Stimulated activated CD8-positive, alpha-beta memory T cell treated with anti-CD3 and anti-CD28 coated beads, Interleukin-4, amount 100 ng/mL, for 1 hour (primary cell): Measurements from ENCODE around the gene SENP6.
"Not testable (repeated sequence)": the region's sequence is repeated elsewhere in the genome, so short reads cannot be mapped to it uniquely, and the experiment has no call there.

Experiments
- DNase-seq, 2 donors: peaks; one replicate each; pipeline ENCODE4 v3.0.0-alpha.2; 2020; ENCODE audit warnings: low read depth in 2 of 2, low spot score in 1 of 2

Gene SENP6

GRCh38 chr6:75643173-75643572 is 41.5 kb downstream of the SENP6 start:
- DNase-seq, result no peak

GRCh38 chr6:75656479-75656878 is 54.8 kb downstream of the SENP6 start:
- no peak for DNase-seq

GRCh38 chr6:75657327-75657726 is 55.6 kb downstream of the SENP6 start:
- no peak for DNase-seq

- DNase-seq, result no peak
Observed at GRCh38 chr6:75666592-75666991, 64.9 kb downstream of the SENP6 start.

- no peak for DNase-seq
Observed at GRCh38 chr6:75673884-75674283, 72.2 kb downstream of the SENP6 start.

DNA sequence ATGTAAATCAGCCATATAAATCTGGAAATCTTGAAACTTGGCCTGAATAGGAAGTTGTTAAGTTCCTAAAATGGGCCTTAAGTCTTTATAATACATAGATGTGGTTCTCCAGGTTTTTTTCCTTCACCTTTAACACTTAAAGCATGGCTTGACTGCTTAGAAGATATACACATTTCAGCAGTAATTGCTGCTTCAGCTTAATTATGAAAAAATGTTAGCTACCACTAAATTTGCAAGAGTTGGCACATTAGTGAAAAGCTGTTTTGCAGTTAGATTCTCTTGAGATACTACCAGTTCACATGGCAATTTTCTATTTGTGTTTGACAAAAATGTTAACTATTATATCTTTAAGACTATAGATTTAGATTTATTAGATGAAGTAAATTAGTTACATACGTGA is 74.7 kb downstream of the SENP6 start:
- DNase-seq, result no peak

DNA sequence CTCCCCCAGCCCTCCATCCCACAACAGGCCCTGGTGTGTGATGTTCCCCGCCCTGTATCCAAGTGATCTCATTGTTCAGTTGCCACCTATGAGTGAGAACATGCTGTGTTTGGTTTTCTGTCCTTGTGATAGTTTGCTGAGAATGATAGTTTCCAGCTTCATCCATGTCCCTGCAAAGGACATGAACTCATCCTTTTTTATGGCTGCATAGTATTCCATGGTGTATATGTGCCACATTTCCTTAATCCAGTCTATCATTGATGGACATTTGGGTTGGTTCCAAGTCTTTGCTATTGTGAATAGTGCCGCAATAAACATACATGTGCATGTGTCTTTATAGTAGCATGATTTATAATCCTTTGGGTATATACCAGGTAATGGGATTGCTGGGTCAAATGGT is 80.9 kb downstream of the SENP6 start:
- not testable (repeated sequence) for DNase-seq

DNA sequence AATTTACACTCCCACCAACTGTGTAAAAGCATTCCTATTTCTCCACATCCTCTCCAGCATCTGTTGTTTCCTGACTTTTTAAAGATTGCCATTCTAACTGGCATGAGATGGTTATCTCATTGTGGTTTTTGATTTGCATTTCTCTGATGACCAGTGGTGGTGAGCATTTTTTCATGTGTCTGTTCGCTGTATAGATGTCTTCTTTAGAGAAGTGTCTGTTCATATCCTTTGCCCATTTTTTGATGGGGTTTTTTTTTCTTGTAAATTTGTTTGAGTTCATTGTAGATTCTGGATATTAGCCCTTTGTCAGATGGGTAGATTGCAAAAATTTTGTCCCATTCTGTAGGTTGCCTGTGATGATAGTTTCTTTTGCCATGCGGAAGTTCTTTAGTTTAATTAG is 81.3 kb downstream of the SENP6 start:
- not testable (repeated sequence) for DNase-seq

- not testable (repeated sequence) for DNase-seq
Observed at GRCh38 chr6:75687535-75687934, 85.9 kb downstream of the SENP6 start.

GRCh38 chr6:75687937-75688336 is 86.3 kb downstream of the SENP6 start:
- not testable (repeated sequence) for DNase-seq

DNA sequence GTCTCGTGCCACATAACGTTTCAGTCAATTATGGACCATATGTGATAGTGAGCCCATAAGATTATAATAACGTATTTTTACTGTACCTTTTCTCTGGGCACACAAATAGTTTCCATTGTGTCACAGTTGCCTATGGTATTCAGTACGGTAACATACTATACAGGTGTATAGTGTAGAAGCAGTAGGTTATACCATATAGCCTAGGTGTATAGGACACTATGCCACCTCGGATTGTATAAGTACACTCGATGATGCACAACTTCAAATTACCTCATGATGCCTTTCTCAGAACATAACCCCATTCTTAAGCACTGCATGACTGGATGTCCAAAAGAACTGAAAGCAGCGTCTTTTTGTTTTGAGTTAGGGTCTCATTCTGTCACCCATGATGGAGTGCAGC is 87.9 kb downstream of the SENP6 start:
- no peak for DNase-seq

DNA sequence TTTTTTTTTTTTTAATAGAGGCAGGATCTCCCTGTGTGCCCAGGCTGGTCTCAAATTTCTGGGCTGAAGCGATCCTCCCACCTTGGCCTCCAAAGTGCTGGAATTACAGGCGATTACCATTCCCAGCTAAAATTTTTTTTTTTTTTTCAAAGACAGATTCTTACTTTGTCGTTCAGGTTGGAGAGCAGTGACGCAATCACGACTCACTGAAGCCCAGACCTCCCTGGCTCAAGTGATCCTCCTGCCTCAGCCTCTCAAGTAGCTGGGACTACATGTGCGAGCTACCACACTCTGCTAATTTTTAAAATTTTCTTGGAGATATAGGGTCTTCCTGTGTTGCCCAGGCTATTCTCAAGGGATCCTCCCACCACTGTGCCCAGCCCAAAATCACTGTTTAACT is 89.3 kb downstream of the SENP6 start:
- DNase-seq, result no peak

- no peak for DNase-seq
Observed at GRCh38 chr6:75693534-75693933, 91.9 kb downstream of the SENP6 start.

DNA sequence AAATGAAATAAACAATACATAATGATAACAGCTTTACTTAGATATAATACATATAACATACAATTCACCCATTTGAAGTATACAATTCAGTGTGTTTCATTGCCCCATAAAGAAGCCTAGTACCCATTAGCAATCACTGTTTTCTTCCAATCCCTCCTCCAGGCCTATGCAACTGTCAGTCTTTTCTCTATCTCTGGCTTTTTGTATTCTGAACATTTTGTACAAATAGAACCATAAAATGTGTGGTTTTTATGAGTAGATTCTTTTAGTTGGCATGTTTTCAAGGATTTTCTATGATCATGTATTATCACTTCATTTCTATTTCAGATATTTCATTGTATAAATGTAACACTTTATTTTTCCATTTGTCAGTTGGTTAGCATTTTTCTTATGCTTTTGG is 92.7 kb downstream of the SENP6 start:
- no peak for DNase-seq

- DNase-seq, result not testable (repeated sequence)
Observed at GRCh38 chr6:75708334-75708733, 106.7 kb downstream of the SENP6 start.

GRCh38 chr6:75711173-75711572 is 109.5 kb downstream of the SENP6 start:
- no peak for DNase-seq

GRCh38 chr6:75719133-75719532 is 117.5 kb downstream of the SENP6 start:
- no peak for DNase-seq

DNA sequence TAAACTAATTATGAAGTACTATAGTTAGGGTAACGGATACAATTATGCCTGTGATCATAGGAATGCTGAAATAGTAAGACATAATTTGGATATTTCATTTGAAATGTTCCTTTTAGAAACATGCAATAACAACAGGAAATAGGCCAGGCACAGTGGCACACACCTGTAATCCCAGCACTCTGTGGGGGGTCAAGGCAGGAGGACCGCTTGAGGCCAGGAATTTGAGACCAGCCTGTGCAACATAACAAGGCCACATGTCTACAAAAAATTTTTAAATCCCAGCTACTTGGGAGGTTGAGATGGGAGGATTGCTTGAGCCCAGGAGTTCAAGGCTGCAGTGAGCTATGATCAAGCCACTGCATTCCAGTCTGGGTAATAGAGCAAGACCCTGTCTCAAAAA is 121.7 kb downstream of the SENP6 start:
- DNase-seq, result no peak

DNA sequence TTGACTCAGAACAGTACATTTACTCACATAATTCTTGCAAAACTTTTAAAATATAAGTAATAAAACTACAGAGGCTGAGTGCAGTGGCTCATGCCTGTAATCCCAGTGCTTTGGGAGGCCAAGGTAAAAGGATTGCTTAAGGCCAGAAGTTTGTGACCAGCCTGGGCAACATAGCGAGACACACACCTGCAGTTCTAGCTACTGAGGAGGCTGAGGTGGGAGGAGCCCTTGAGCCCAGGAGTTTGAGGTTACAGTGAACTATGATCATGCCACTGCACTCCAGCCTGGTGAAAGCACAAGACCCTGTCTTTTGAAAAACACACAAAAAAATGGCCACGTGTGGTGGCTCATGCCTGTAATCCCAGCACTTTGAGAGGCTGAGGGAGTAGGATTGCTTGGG is 125.5 kb downstream of the SENP6 start:
- no peak for DNase-seq

DNA sequence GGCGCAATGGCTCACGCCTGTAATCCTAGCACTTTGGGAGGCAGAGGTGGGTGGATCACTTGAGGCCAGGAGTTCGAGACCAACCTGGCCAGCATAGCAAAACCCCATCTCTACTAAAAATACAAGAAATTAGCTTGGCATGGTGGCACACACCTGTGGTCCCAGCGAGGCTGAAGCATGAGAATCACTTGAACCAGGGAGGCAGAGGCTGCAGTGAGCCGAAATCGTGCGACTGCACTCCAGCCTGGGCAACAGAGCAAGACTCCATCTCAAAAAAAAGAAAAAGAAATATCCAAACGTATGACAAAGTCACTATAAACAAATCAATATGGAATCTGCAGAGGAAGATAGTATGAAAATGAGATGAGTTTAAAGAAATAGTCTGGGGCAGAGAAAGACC is 129.3 kb downstream of the SENP6 start:
- not testable (repeated sequence) for DNase-seq

DNA sequence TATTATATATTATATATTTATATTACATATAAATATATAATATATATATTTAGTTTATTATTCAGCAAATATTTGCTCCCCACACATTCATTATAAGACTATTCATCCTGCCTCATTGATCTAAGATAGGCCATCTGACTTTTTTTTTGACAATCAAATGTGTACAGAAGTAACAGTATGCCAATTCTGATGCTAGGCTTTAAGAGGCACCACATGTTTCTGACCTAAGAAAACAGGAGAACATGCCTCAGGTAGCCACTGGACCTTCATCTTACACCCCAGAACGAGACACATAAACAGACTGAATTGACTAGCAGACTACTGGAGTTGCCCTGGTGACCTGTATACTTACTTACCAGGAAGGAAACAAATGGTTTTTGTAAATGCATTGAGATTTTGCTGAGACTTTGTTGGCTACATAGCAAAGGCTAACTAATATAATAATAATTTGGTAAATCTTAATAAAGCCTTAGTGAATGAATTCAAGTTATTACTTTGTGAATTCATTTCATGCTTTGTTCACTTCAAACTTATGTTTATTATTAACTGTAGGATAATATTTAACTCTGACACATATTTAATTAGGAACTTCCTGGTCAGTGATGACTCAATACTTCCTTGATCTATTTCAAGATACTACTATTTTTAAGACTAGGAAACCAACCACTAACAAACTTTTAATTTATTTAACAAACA is 134.0 kb downstream of the SENP6 start:
- no peak for DNase-seq

DNA sequence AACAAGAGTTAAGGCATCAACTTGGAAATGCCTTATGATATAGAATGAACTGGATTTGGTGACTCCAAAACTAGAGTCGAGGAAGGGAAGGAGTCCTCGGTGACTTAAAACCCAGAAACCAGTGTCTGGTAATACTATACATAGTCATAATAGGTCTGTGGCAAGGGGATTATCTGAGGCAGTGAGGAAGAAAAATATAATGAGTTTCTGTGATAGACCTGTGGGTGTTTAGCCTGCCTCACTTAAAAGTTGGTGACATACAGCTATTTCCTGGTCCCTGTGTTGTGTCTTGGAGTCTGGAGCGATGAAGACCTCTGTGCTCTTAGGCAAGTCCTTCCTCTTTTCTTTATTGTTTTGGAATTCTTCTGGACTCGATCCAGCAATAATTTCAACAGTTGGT is 142.3 kb downstream of the SENP6 start:
- no peak for DNase-seq

DNA sequence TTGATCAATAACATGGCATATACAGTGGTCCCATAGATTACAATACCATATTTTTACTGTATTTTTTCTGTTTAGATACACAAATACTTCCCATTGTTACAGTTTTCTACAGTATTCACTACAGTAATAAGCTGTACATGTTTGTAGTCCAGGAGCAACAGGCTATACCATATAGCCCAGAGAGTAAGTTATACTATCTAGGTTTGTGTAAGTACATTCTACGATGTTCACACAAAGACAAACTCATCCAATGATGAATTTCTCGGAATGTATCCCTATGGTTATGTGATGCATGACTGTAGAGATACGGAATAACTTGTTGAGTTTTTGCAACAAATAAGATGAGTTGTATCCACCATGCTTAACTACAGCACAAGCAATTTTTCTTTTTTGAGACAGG is 143.7 kb downstream of the SENP6 start:
- no peak for DNase-seq

DNA sequence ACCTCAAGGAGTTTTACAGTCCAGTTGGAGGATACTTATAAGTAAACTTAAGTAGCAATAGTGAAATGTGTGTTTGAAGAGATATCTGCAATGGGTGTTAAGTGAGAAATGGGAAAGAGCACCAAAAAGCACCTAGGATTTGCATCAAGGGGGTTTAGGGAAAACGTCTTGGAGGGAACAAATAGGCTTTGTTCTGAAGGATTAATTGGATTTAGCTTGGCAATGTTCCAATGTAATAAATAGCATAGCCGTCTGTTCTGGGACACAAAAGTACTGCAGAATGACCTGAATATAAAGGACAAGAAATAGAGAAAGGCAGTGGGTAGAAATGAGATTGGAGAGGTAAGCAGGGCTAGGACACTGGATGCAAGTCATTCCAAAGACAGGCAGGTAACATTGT is 144.5 kb downstream of the SENP6 start:
- no peak for DNase-seq
